ENCODE results near the gene SNRNP70. TPM values are rescaled to one million over a fixed set of nuclear protein-coding genes. Genes with fewer than 3 reads are reported as not detected.

The SNRNP70 gene
- polyA plus RNA-seq, 2 donors = 160 to 252 TPM

- Histone ChIP-seq H3K4me1 (ENCODE audit: control insufficient read depth in 2 of 2, insufficient read depth in 2 of 2, low read length in 1 of 2) (peaks cover 0 to 3% of the 10 kb centered on the region in 2 donors), H3K4me3 (ENCODE audit: low read depth in 1 of 2, low read length in 2 of 2) (no peak overlapping the region), H3K9me3 (ENCODE audit: control insufficient read depth in 2 of 2, insufficient read depth in 1 of 2, low read depth in 1 of 2, low read length in 1 of 2) (no peaks in the 10 kb centered on the region), H3K27me3 (ENCODE audit: control insufficient read depth in 1 of 2, insufficient read depth in 2 of 2, low read length in 2 of 2) (no peaks in the 10 kb centered on the region), H3K27ac (ENCODE audit: low read depth in 2 of 2, low read length in 1 of 2) (no peak overlapping the region), H3K36me3 (ENCODE audit: control insufficient read depth in 2 of 2, insufficient read depth in 2 of 2, low read length in 1 of 2) (peaks cover 15 to 42% of the 10 kb centered on the region in 2 donors)
- 34 to 43% methylated on average over 8 of the region's 8 CpGs for WGBS, 2 donors
These were observed 12.4 kb downstream of the SNRNP70 start for GRCh38 chr19:49097453-49098288.

- Histone ChIP-seq H3K4me3 (ENCODE audit: low read depth in 1 of 2, low read length in 2 of 2) (no peak overlapping the region), H3K9me3 (ENCODE audit: control insufficient read depth in 2 of 2, insufficient read depth in 1 of 2, low read depth in 1 of 2, low read length in 1 of 2) (no peaks in the 10 kb centered on the region), H3K36me3 (ENCODE audit: control insufficient read depth in 2 of 2, insufficient read depth in 2 of 2, low read length in 1 of 2) (peaks cover 15 to 43% of the 10 kb centered on the region in 2 donors), H3K27me3 (ENCODE audit: control insufficient read depth in 1 of 2, insufficient read depth in 2 of 2, low read length in 2 of 2) (no peaks in the 10 kb centered on the region), H3K27ac (ENCODE audit: low read depth in 2 of 2, low read length in 1 of 2) (no peak overlapping the region), H3K4me1 (ENCODE audit: control insufficient read depth in 2 of 2, insufficient read depth in 2 of 2, low read length in 1 of 2) (peaks cover 0 to 3% of the 10 kb centered on the region in 2 donors)
- 64 to 66% methylated on average over 4 of the region's 4 CpGs for WGBS, 2 donors
These were observed 13.5 kb downstream of the SNRNP70 start for GRCh38 chr19:49098795-49099194.

- H3K4me1 ChIP-seq (ENCODE audit: control insufficient read depth in 2 of 2, insufficient read depth in 2 of 2, low read length in 1 of 2) = no peaks in the 10 kb centered on the region
- 75 to 86% methylated on average over 12 of the region's 12 CpGs for WGBS, 2 donors
- H3K9me3 ChIP-seq (ENCODE audit: control insufficient read depth in 2 of 2, insufficient read depth in 1 of 2, low read depth in 1 of 2, low read length in 1 of 2) = no peaks in the 10 kb centered on the region
- H3K36me3 ChIP-seq (ENCODE audit: control insufficient read depth in 2 of 2, insufficient read depth in 2 of 2, low read length in 1 of 2) = peaks cover 17 to 60% of the 10 kb centered on the region in 2 donors
- no peaks in the 10 kb centered on the region for H3K27me3 ChIP-seq (ENCODE audit: control insufficient read depth in 1 of 2, insufficient read depth in 2 of 2, low read length in 2 of 2)
- H3K4me3 ChIP-seq (ENCODE audit: low read depth in 1 of 2, low read length in 2 of 2) = no peak overlapping the region
- no peak overlapping the region for H3K27ac ChIP-seq (ENCODE audit: low read depth in 2 of 2, low read length in 1 of 2)
These were observed 15.9 kb downstream of the SNRNP70 start for GRCh38 chr19:49101160-49101559.

- Histone ChIP-seq H3K27me3 (ENCODE audit: control insufficient read depth in 1 of 2, insufficient read depth in 2 of 2, low read length in 2 of 2) (no peaks in the 10 kb centered on the region), H3K36me3 (ENCODE audit: control insufficient read depth in 2 of 2, insufficient read depth in 2 of 2, low read length in 1 of 2) (peaks cover 17 to 70% of the 10 kb centered on the region in 2 donors), H3K4me1 (ENCODE audit: control insufficient read depth in 2 of 2, insufficient read depth in 2 of 2, low read length in 1 of 2) (no peaks in the 10 kb centered on the region), H3K9me3 (ENCODE audit: control insufficient read depth in 2 of 2, insufficient read depth in 1 of 2, low read depth in 1 of 2, low read length in 1 of 2) (no peaks in the 10 kb centered on the region), H3K27ac (ENCODE audit: low read depth in 2 of 2, low read length in 1 of 2) (no peak overlapping the region), H3K4me3 (ENCODE audit: low read depth in 1 of 2, low read length in 2 of 2) (no peak overlapping the region)
- 85 to 86% methylated on average over 12 of the region's 12 CpGs for WGBS, 2 donors
These were observed 17.1 kb downstream of the SNRNP70 start for GRCh38 chr19:49102303-49102702.

GRCh38 chr19:49103331-49104085, 18.3 kb downstream of the SNRNP70 start:
- H3K4me1 ChIP-seq (ENCODE audit: control insufficient read depth in 2 of 2, insufficient read depth in 2 of 2, low read length in 1 of 2) = no peaks in the 10 kb centered on the region
- peaks cover 13 to 74% of the 10 kb centered on the region in 2 donors for H3K36me3 ChIP-seq (ENCODE audit: control insufficient read depth in 2 of 2, insufficient read depth in 2 of 2, low read length in 1 of 2)
- H3K9me3 ChIP-seq (ENCODE audit: control insufficient read depth in 2 of 2, insufficient read depth in 1 of 2, low read depth in 1 of 2, low read length in 1 of 2) = no peaks in the 10 kb centered on the region
- no peak overlapping the region for H3K27ac ChIP-seq (ENCODE audit: low read depth in 2 of 2, low read length in 1 of 2)
- H3K4me3 ChIP-seq (ENCODE audit: low read depth in 1 of 2, low read length in 2 of 2) = no peak overlapping the region
- H3K27me3 ChIP-seq (ENCODE audit: control insufficient read depth in 1 of 2, insufficient read depth in 2 of 2, low read length in 2 of 2) = no peaks in the 10 kb centered on the region
- 83 to 89% methylated on average over 30 to 33 of the region's 33 CpGs for WGBS, 2 donors

GRCh38 chr19:49104229-49104864, 19.1 kb downstream of the SNRNP70 start:
- Histone ChIP-seq H3K9me3 (ENCODE audit: control insufficient read depth in 2 of 2, insufficient read depth in 1 of 2, low read depth in 1 of 2, low read length in 1 of 2) (no peaks in the 10 kb centered on the region), H3K27ac (ENCODE audit: low read depth in 2 of 2, low read length in 1 of 2) (no peak overlapping the region), H3K4me1 (ENCODE audit: control insufficient read depth in 2 of 2, insufficient read depth in 2 of 2, low read length in 1 of 2) (no peaks in the 10 kb centered on the region), H3K27me3 (ENCODE audit: control insufficient read depth in 1 of 2, insufficient read depth in 2 of 2, low read length in 2 of 2) (no peaks in the 10 kb centered on the region), H3K4me3 (ENCODE audit: low read depth in 1 of 2, low read length in 2 of 2) (no peak overlapping the region), H3K36me3 (ENCODE audit: control insufficient read depth in 2 of 2, insufficient read depth in 2 of 2, low read length in 1 of 2) (peaks cover 10 to 75% of the 10 kb centered on the region in 2 donors)
- 78 to 81% methylated on average over 30 of the region's 30 CpGs for WGBS, 2 donors

GRCh38 chr19:49106648-49107135, 21.4 kb downstream of the SNRNP70 start:
- H3K27me3 ChIP-seq (ENCODE audit: control insufficient read depth in 1 of 2, insufficient read depth in 2 of 2, low read length in 2 of 2) = no peaks in the 10 kb centered on the region
- no peaks in the 10 kb centered on the region for H3K4me1 ChIP-seq (ENCODE audit: control insufficient read depth in 2 of 2, insufficient read depth in 2 of 2, low read length in 1 of 2)
- 56 to 62% methylated on average over 12 of the region's 12 CpGs for WGBS, 2 donors
- H3K36me3 ChIP-seq (ENCODE audit: control insufficient read depth in 2 of 2, insufficient read depth in 2 of 2, low read length in 1 of 2) = peaks cover 10 to 59% of the 10 kb centered on the region in 2 donors
- no peak overlapping the region for H3K4me3 ChIP-seq (ENCODE audit: low read depth in 1 of 2, low read length in 2 of 2)
- no peak overlapping the region for H3K27ac ChIP-seq (ENCODE audit: low read depth in 2 of 2, low read length in 1 of 2)
- H3K9me3 ChIP-seq (ENCODE audit: control insufficient read depth in 2 of 2, insufficient read depth in 1 of 2, low read depth in 1 of 2, low read length in 1 of 2) = no peaks in the 10 kb centered on the region

- Histone ChIP-seq H3K4me1 (ENCODE audit: control insufficient read depth in 2 of 2, insufficient read depth in 2 of 2, low read length in 1 of 2) (no peaks in the 10 kb centered on the region), H3K9me3 (ENCODE audit: control insufficient read depth in 2 of 2, insufficient read depth in 1 of 2, low read depth in 1 of 2, low read length in 1 of 2) (no peaks in the 10 kb centered on the region), H3K4me3 (ENCODE audit: low read depth in 1 of 2, low read length in 2 of 2) (no peak overlapping the region), H3K27me3 (ENCODE audit: control insufficient read depth in 1 of 2, insufficient read depth in 2 of 2, low read length in 2 of 2) (no peaks in the 10 kb centered on the region), H3K27ac (ENCODE audit: low read depth in 2 of 2, low read length in 1 of 2) (no peak overlapping the region), H3K36me3 (ENCODE audit: control insufficient read depth in 2 of 2, insufficient read depth in 2 of 2, low read length in 1 of 2) (peaks cover 10 to 49% of the 10 kb centered on the region in 2 donors)
- 93 to 96% methylated on average over 88 to 93 of the region's 93 CpGs for WGBS, 2 donors
These were observed 22.6 kb downstream of the SNRNP70 start for GRCh38 chr19:49107625-49108459.

GRCh38 chr19:49109051-49109450, 23.8 kb downstream of the SNRNP70 start:
- Histone ChIP-seq H3K4me3 (ENCODE audit: low read depth in 1 of 2, low read length in 2 of 2) (no peak overlapping the region), H3K4me1 (ENCODE audit: control insufficient read depth in 2 of 2, insufficient read depth in 2 of 2, low read length in 1 of 2) (peaks cover 0 to 4% of the 10 kb centered on the region in 2 donors), H3K36me3 (ENCODE audit: control insufficient read depth in 2 of 2, insufficient read depth in 2 of 2, low read length in 1 of 2) (peaks cover 10 to 44% of the 10 kb centered on the region in 2 donors), H3K27ac (ENCODE audit: low read depth in 2 of 2, low read length in 1 of 2) (no peak overlapping the region), H3K9me3 (ENCODE audit: control insufficient read depth in 2 of 2, insufficient read depth in 1 of 2, low read depth in 1 of 2, low read length in 1 of 2) (no peaks in the 10 kb centered on the region), H3K27me3 (ENCODE audit: control insufficient read depth in 1 of 2, insufficient read depth in 2 of 2, low read length in 2 of 2) (no peaks in the 10 kb centered on the region)
- 67 to 74% methylated on average over 5 of the region's 5 CpGs for WGBS, 2 donors
